Activated naive CD4-positive, alpha-beta T cell treated with anti-CD3 and anti-CD28 coated beads, Interleukin-2, amount 50 U/mL, for 72 hours (primary cell): Measurements from ENCODE around the gene ANO6. TPM values are rescaled to one million over a fixed set of nuclear protein-coding genes. Genes with fewer than 3 reads are reported as not detected.
A peak's percentile ranks its signal among the peaks of the same experiment; 100 is the strongest.
"Not testable (repeated sequence)": the region's sequence is repeated elsewhere in the genome, so short reads cannot be mapped to it uniquely, and the experiment has no call there.

Source experiments
- ATAC-seq, 2 donors: fragments of 150-1000 bp; cut with Tn5 transposase; 2 replicates each; pipeline ENCODE4 v1.10.0; 2021; ENCODE audit warnings: mild to moderate bottlenecking in 2 of 2, moderate library complexity in 2 of 2
- DNase-seq, 2 donors: peaks; one replicate each; pipeline ENCODE4 v3.0.0; 2021 to 2022; ENCODE audit warnings: low spot score in 2 of 2
- H3K27ac Mint-ChIP-seq, 2 donors: one replicate each; pipeline ENCODE4 v1.8.0; 2022; ENCODE audit warnings: mild to moderate bottlenecking in 2 of 2, mixed read lengths in 2 of 2
- H3K36me3 Mint-ChIP-seq, 2 donors: one replicate each; pipeline ENCODE4 v1.8.0; 2022; ENCODE audit warnings: mixed read lengths in 2 of 2
- H3K9me3 Mint-ChIP-seq, 2 donors: one replicate each; pipeline ENCODE4 v1.8.0; 2022; ENCODE audit warnings: mixed read lengths in 2 of 2
- total RNA-seq, 2 donors: library from RNA; stranded (reverse); gene quantifications; one replicate each; pipeline ENCODE4 v1.2.3, GENCODE V29; 2022

Gene ANO6
- total RNA-seq, 2 donors from 2014 or later, result 13.3 to 25.5 TPM

DNA sequence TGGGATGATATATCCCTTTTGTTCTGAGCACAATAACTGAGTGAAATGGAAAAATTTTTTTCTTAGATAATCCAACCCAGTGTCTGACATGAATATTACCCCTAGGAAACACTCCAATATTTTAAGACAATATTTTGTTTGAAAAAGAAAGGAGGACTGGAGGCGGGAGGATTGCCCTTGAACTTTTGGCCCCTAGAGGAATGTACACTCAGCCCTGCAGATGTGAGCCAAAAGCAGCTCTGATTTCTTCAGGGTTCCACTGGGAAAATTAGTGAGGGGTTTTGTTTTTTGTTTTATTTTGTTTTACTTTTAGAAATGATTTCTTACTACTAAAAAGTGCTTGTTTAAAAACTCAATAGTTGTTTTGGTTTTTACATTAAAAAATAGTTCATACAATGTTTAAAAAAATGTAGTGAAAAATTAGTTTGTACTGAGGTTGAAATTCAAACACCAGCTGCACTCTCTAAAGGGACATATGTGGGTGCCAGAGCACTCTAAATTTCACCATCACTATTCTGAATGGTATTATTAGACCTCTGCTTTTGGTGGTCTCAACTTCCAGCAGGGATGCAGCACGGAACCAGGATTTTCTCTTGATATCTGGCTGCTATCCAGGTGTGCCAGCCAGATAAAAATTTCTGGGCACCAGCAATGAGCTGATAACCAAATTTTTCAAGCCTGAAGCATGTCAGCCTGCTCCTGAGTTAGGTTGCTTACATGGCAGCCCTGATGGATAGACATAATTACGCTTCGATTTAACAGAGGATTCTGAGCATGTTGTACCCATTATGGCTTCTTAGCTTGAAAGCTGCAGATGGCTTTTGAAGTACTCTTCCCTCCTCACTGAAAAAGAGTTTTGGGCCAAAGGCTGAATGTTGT, 141.9 kb downstream of the ANO6 start:
- no peak for ATAC-seq
- no peak for DNase-seq
- Mint-ChIP-seq H3K36me3 (peaks cover 15 to 47% of the 10 kb centered on the region in 2 donors), H3K27ac (no peak overlapping the region), H3K9me3 (peaks cover 0 to 5% of the 10 kb centered on the region in 2 donors)

- H3K27ac Mint-ChIP-seq, result no peak overlapping the region
- H3K9me3 Mint-ChIP-seq, result peaks cover 6 to 8% of the 10 kb centered on the region in 2 donors
- peaks cover 36 to 64% of the 10 kb centered on the region in 2 donors for H3K36me3 Mint-ChIP-seq
- ATAC-seq (no peak), DNase-seq (no peak)
Measured at GRCh38 chr12:45362291-45362690, 146.4 kb downstream of the ANO6 start.

GRCh38 chr12:45363903-45364302, 148.0 kb downstream of the ANO6 start:
- ATAC-seq (no peak), DNase-seq (no peak)
- H3K36me3 Mint-ChIP-seq, result peaks cover 36 to 67% of the 10 kb centered on the region in 2 donors
- H3K9me3 Mint-ChIP-seq, result peaks cover 6 to 8% of the 10 kb centered on the region in 2 donors
- no peak overlapping the region for H3K27ac Mint-ChIP-seq

GRCh38 chr12:45368841-45369489, 153.1 kb downstream of the ANO6 start:
- Mint-ChIP-seq H3K9me3 (peaks cover 6 to 8% of the 10 kb centered on the region in 2 donors), H3K27ac (no peak overlapping the region), H3K36me3 (peaks cover 35 to 36% of the 10 kb centered on the region in 2 donors)
- ATAC-seq, result no peak
- no peak for DNase-seq

DNA sequence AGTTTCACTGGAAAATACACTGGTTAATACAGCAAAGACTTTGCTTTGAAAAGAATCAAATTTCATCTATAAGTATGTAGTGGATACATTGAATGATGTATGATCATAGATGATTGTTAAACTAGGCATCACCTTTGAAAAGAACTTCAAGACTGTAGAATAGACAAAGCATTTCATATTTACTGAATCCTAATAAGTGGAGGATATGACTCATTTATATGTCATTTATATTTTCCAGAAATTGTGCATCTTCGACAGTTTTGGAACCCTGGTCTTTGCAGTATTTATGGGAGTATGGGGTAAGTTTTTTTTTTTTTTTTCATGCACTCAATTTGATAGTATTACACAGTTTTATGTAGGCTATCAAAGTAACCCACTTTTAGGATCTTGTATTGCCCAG, 161.9 kb downstream of the ANO6 start:
- DNase-seq, result no peak
- no peak overlapping the region for H3K27ac Mint-ChIP-seq
- no peaks in the 10 kb centered on the region for H3K9me3 Mint-ChIP-seq
- peaks cover 6 to 7% of the 10 kb centered on the region in 2 donors for H3K36me3 Mint-ChIP-seq
- ATAC-seq, result no peak

GRCh38 chr12:45379261-45379660, 163.4 kb downstream of the ANO6 start:
- Mint-ChIP-seq H3K9me3 (no peaks in the 10 kb centered on the region), H3K27ac (no peak overlapping the region), H3K36me3 (peaks cover 2 to 10% of the 10 kb centered on the region in 2 donors)
- no peak for ATAC-seq
- DNase-seq, result no peak

GRCh38 chr12:45381351-45381750, 165.5 kb downstream of the ANO6 start:
- no peak overlapping the region for H3K27ac Mint-ChIP-seq
- peaks cover 5 to 17% of the 10 kb centered on the region in 2 donors for H3K36me3 Mint-ChIP-seq
- H3K9me3 Mint-ChIP-seq, result no peaks in the 10 kb centered on the region
- no peak for DNase-seq
- ATAC-seq, result no peak

DNA sequence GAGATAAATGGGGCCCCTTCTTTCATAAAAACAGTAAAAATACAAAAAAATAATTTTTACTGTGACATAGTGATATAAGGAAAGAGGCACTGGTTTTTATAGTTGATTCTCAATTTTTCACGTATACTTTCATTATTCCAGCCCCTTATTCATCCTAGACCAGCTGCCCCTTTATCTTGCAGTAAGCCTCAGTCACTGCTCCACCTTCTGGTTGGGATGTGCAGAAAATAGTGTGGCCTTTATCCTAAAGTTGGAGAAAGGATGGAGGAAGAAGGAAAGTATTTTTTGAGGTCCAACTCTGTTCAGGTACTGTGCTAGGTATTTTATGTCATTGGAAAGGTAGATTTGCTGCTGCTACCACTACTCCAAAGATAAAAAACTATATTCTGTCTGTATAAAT, 172.7 kb downstream of the ANO6 start:
- Mint-ChIP-seq H3K27ac (no peak overlapping the region), H3K36me3 (peaks cover 18 to 26% of the 10 kb centered on the region in 2 donors), H3K9me3 (peaks cover 0 to 6% of the 10 kb centered on the region in 2 donors)
- ATAC-seq, result no peak
- no peak for DNase-seq

GRCh38 chr12:45389426-45389825, 173.5 kb downstream of the ANO6 start:
- Mint-ChIP-seq H3K27ac (no peak overlapping the region), H3K9me3 (peaks cover 3 to 7% of the 10 kb centered on the region in 2 donors), H3K36me3 (peaks cover 15 to 30% of the 10 kb centered on the region in 2 donors)
- DNase-seq (no peak), ATAC-seq (no peak)

- H3K9me3 Mint-ChIP-seq, result peaks cover 8 to 13% of the 10 kb centered on the region in 2 donors
- peaks cover 25 to 32% of the 10 kb centered on the region in 2 donors for H3K36me3 Mint-ChIP-seq
- ATAC-seq, H3K27ac Mint-ChIP-seq, DNase-seq: not testable (repeated sequence)
Measured at GRCh38 chr12:45397499-45397898, 181.6 kb downstream of the ANO6 start.

DNA sequence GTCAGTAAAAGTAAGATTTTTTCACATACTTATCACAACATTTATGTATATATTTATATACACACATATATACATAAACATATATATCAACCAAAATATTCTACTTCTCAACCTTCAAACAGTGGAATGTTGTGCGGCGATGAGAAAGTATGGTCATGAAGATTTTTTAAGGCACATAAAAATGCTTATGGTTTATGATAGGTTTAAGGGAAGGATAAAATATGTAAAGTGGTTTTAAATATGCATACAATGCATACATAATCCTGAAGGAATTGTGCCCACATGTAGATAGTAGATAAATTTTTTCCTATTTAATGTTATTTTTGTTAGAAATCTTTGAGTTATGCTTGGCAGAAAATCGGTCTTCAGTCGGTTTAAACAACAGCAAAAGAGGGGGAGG, 182.7 kb downstream of the ANO6 start:
- H3K27ac Mint-ChIP-seq, result no peak overlapping the region
- ATAC-seq (no peak), DNase-seq (no peak)
- peaks cover 17 to 24% of the 10 kb centered on the region in 2 donors for H3K36me3 Mint-ChIP-seq
- peaks cover 7 to 8% of the 10 kb centered on the region in 2 donors for H3K9me3 Mint-ChIP-seq

DNA sequence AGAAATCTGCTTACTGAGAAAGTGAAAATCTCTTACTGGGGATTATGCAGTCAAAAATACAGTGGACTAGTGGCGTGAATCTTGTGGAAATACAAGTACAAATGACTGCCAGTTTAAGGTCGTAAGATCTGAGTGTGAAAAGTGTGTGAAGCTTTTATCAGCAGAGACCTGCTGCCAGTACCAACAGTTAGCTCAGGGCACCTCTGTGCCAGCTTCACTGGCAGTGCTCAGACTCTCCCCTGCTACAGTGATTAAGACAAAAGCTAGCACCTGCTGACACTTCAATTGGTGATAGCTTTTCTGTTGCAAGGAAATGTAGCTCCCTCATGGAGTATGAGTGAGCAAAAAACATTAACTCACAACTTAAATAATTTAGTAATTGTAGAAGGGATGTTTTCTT, 185.1 kb downstream of the ANO6 start:
- no peaks in the 10 kb centered on the region for H3K9me3 Mint-ChIP-seq
- DNase-seq (no peak), ATAC-seq (no peak)
- H3K27ac Mint-ChIP-seq, result peak overlapping the region in 1 of 2 donors; percentile 15
- H3K36me3 Mint-ChIP-seq, result peaks cover 4 to 10% of the 10 kb centered on the region in 2 donors

- ATAC-seq, result no peak
- no peaks in the 10 kb centered on the region for H3K9me3 Mint-ChIP-seq
- H3K27ac Mint-ChIP-seq, result no peak overlapping the region
- DNase-seq, result no peak
- peaks cover 4 to 10% of the 10 kb centered on the region in 2 donors for H3K36me3 Mint-ChIP-seq
Measured at GRCh38 chr12:45402288-45402687, 186.4 kb downstream of the ANO6 start.

DNA sequence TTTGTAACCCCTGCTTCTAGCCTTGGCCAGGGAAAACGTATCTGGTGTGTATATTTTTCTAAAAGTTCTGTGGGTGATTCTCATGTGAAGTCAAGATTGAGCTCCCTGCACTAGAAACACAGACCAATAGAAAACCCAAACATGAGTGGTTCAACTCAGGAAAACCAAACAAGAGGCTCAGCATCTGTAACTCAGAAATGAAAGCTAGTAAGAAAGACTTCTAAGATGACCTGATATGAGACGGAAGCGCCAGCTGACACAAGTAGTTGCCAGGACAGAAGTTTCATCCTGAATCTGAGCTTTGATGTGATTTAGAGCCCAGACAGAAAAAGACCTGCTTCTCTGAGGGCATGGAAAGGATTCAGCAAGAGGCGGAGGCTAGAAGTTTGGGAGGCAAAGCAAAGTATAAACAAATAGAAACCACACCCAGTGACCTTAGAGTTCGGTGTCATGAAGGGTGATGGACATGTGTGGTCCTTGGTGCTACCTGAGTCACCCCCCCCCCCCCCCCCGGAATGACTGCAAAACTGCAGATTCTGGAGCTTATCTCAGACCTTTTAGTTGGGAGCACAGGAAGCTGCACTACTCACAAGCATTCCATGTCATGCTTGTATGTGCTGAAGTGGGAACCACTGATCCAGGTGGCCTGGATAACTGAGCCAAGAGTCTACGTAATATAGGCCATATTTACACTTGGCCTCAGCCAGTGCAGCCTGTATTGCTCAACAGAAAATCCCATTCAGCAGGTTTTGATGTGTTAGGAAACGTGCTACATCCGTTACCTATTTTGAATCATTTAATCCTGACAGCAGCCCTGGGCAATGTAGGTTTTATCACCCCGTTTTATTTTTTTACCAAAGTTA, 191.3 kb downstream of the ANO6 start:
- ATAC-seq, result no peak
- peaks cover 8 to 10% of the 10 kb centered on the region in 2 donors for H3K36me3 Mint-ChIP-seq
- DNase-seq, result no peak
- peak overlapping the region; percentile 53 to 59 for H3K27ac Mint-ChIP-seq
- no peaks in the 10 kb centered on the region for H3K9me3 Mint-ChIP-seq

DNA sequence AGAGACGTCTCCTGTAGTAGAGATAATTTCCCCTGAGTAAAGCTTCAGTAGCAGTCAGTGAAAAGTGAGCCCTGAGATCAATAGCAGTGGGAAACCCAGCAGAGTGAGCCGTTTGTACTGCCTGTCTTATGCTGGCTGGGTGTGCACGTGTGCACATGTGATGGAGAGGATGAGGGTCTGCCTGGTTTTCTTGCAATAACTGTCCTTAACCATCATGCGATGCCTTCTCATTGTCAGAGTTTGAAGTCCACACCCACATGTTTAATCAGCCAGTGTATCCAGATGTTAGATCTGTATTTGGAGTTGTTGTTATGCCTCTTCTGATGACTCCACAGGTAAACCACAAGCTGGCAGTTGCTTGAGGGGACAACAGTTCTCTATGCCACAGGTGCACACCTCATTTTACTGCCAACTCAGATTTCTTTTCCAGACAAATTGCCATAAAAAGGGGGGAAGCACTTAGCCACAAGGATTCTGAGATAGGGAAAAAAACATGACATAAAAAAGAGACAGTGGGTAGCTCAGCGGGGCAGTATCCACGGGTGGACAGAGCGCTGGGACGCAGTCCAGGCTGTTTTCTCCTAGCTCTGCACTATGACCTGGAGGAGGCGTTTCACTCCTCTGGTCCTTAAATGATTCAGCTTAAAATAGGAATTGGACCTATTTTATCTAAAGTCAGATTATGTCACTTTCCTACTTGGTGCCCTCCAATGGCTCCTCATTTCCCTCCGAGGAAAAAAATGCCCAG, 192.3 kb downstream of the ANO6 start:
- Mint-ChIP-seq H3K27ac (peak overlapping the region; percentile 53 to 59), H3K36me3 (peaks cover 4 to 10% of the 10 kb centered on the region in 2 donors), H3K9me3 (no peaks in the 10 kb centered on the region)
- ATAC-seq, result no peak
- no peak for DNase-seq

DNA sequence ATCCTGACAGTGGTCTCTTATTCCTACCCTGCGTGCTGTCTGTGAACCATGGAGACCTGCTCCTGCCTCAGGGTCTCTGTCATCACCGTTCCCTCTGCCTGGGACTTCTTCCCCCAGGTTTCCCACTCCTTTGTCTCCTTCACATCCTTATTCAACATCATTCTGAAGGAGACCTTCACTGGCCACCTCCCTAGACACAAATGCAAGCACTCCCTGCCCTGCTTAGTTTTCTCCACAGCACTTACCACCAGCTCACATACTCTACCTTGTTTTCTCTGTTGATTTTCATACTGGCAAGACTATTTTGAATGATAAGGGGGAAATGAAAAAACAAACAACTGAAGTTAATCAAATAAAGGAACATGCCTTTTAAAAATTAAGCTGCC, 192.8 kb downstream of the ANO6 start:
- H3K27ac Mint-ChIP-seq, result no peak overlapping the region
- H3K9me3 Mint-ChIP-seq, result no peaks in the 10 kb centered on the region
- DNase-seq (no peak), ATAC-seq (no peak)
- peaks cover 4 to 10% of the 10 kb centered on the region in 2 donors for H3K36me3 Mint-ChIP-seq
